RPMI7951 (cell line): ENCODE results near the gene KIRREL3. TPM values are rescaled to one million over a fixed set of nuclear protein-coding genes. Genes with fewer than 3 reads are reported as not detected.

Experiments used
- DNase-seq: peaks from one replicate; pipeline ENCODE4 v3.0.0-alpha.2; 2012; ENCODE audit warnings: low read depth
- total RNA-seq: library from RNA; depleted of rRNA; stranded (reverse); fragments of >200 nt; shearing (Covaris generic); gene quantifications from 2 replicates; pipeline ENCODE4 v1.2.3, GENCODE V29; 2014

KIRREL3 gene
- total RNA-seq, 1 experiment from 2014 or later = 0.24 TPM

GRCh38 chr11:126538071-126538470 is 462.5 kb downstream of the KIRREL3 start:
- DNase-seq = no peak

GRCh38 chr11:126537492-126537891 is 463.1 kb downstream of the KIRREL3 start:
- DNase-seq = no peak

- no peak for DNase-seq
These were observed 466.3 kb downstream of the KIRREL3 start for GRCh38 chr11:126534141-126534805.

GRCh38 chr11:126533560-126533959 is 467.0 kb downstream of the KIRREL3 start:
- no peak for DNase-seq

- DNase-seq = no peak
These were observed 470.2 kb downstream of the KIRREL3 start for GRCh38 chr11:126530416-126530815.

GRCh38 chr11:126529037-126529436 is 471.5 kb downstream of the KIRREL3 start:
- DNase-seq = no peak

GRCh38 chr11:126528075-126528474 is 472.5 kb downstream of the KIRREL3 start:
- no peak for DNase-seq

GRCh38 chr11:126527651-126528050 is 472.9 kb downstream of the KIRREL3 start:
- DNase-seq = no peak

- no peak for DNase-seq
These were observed 474.1 kb downstream of the KIRREL3 start for GRCh38 chr11:126526471-126526870.

GRCh38 chr11:126525702-126526101 is 474.9 kb downstream of the KIRREL3 start:
- DNase-seq = no peak

GRCh38 chr11:126525216-126525615 is 475.4 kb downstream of the KIRREL3 start:
- DNase-seq = no peak

- no peak for DNase-seq
These were observed 476.9 kb downstream of the KIRREL3 start for GRCh38 chr11:126523441-126524205.

GRCh38 chr11:126522606-126523005 is 478.0 kb downstream of the KIRREL3 start:
- no peak for DNase-seq

GRCh38 chr11:126522152-126522551 is 478.4 kb downstream of the KIRREL3 start:
- no peak for DNase-seq

GRCh38 chr11:126521196-126521595 is 479.4 kb downstream of the KIRREL3 start:
- DNase-seq = no peak

GRCh38 chr11:126519764-126520734 is 480.5 kb downstream of the KIRREL3 start:
- DNase-seq = no peak

- no peak for DNase-seq
These were observed 481.4 kb downstream of the KIRREL3 start for GRCh38 chr11:126518972-126519690.

- no peak for DNase-seq
These were observed 482.2 kb downstream of the KIRREL3 start for GRCh38 chr11:126518071-126518971.

GRCh38 chr11:126515501-126515900 is 485.1 kb downstream of the KIRREL3 start:
- DNase-seq = no peak

GRCh38 chr11:126514061-126514693 is 486.4 kb downstream of the KIRREL3 start:
- DNase-seq = no peak
